RWPE1 (cell line): ENCODE data around the gene C2orf76.

Experiments used
- CTCF ChIA-PET: fragments of 350-600 bp; sonication (Branson Sonifier 250); formaldehyde crosslinking; extraction: SDS; loops from one replicate; lab custom pipeline; 2021; lab: Yijun Ruan, JAX
- POLR2A ChIA-PET: fragments of 400-600 bp; formaldehyde crosslinking; extraction: SDS; loops from one replicate; lab custom pipeline; 2020; ENCODE audit warnings: antibody characterized with exemption; ENCODE audit not compliant: low non-redundant PET; lab: Yijun Ruan, JAX
- DNase-seq: peaks from one replicate; pipeline ENCODE4 v3.0.0; 2012; ENCODE audit warnings: low spot score
- H3K27ac ChIP-seq: fragments of 450-650 bp; 2 replicates; pipeline ENCODE4 v1.5.1; 2017
- CTCF ChIP-seq: fragments of 450-650 bp; conservative IDR thresholded peaks from 2 replicates; pipeline ENCODE4 v1.5.1; 2017; ENCODE audit warnings: low read depth, mild to moderate bottlenecking

C2orf76 gene

GRCh38 chr2:119289093-119289492 lies 77.5 kb downstream of the C2orf76 start:
- CTCF ChIA-PET, result interaction anchor here (1.1 to 4.6 kb wide), 3 partner anchors 70 to 407 kb away, joined by 3 to 27 read pairs (median 3); no protein-coding TSS in a partner anchor
- POLR2A ChIA-PET, result no interaction called here
- no peak for TF ChIP-seq CTCF
- no peak overlapping the region for H3K27ac ChIP-seq
- no peak for DNase-seq

GRCh38 chr2:119288576-119288975 lies 78.1 kb downstream of the C2orf76 start:
- CTCF ChIA-PET, result interaction anchor here (0.5 to 4.6 kb wide), 3 partner anchors 17 to 406 kb away, joined by 3 to 27 read pairs (median 3); no protein-coding TSS in a partner anchor
- H3K27ac ChIP-seq, result no peak overlapping the region
- POLR2A ChIA-PET, result no interaction called here
- no peak for TF ChIP-seq CTCF
- DNase-seq, result no peak

- POLR2A ChIA-PET, result interaction anchor here (0.7 kb wide), 1 partner anchor 24 kb away, joined by 3 read pairs; no protein-coding TSS in a partner anchor
- TF ChIP-seq CTCF, result no peak
- CTCF ChIA-PET, result interaction anchor here (0.6 kb wide), 1 partner anchor 30 kb away, joined by 3 read pairs; no protein-coding TSS in a partner anchor
- no peak for DNase-seq
- no peak overlapping the region for H3K27ac ChIP-seq
These were observed 80.0 kb downstream of the C2orf76 start for GRCh38 chr2:119286661-119287060.

- DNase-seq, result peak; percentile 64
- CTCF ChIA-PET, result no interaction called here
- TF ChIP-seq CTCF, result no peak
- POLR2A ChIA-PET, result no interaction called here
- peak overlapping the region; percentile 71 for H3K27ac ChIP-seq
These were observed 82.7 kb downstream of the C2orf76 start for GRCh38 chr2:119283873-119284331.

GRCh38 chr2:119282996-119283511 lies 83.6 kb downstream of the C2orf76 start:
- DNase-seq, result no peak
- no peak for TF ChIP-seq CTCF
- H3K27ac ChIP-seq, result peak overlapping the region; percentile 71
- POLR2A ChIA-PET, result no interaction called here
- CTCF ChIA-PET, result no interaction called here

- ChIA-PET POLR2A (no interaction called here), CTCF (no interaction called here)
- DNase-seq, result no peak
- H3K27ac ChIP-seq, result peak overlapping the region; percentile 71
- no peak for TF ChIP-seq CTCF
These were observed 84.3 kb downstream of the C2orf76 start for GRCh38 chr2:119282146-119282995.
